Lung (tissue), 12 donors: ENCODE data around the gene UBE2E1. TPM values are rescaled to one million over a fixed set of nuclear protein-coding genes. Genes with fewer than 3 reads are reported as not detected.
A peak's percentile ranks its signal among the peaks of the same experiment; 100 is the strongest.

Source experiments
- ATAC-seq: fragments of 200-7000 bp; cut with Tn5 transposase; one replicate; pipeline ENCODE4 v1.9.1; 2020; ENCODE audit warnings: moderate number of reproducible peaks; ENCODE audit not compliant: insufficient read depth, low FRiP score
- DNase-seq, 3 donors: peaks; one replicate each; pipeline ENCODE4 v3.0.0-alpha.2; 2013 to 2017
- H3K27ac ChIP-seq, 2 donors: one replicate each; pipeline ENCODE4 v1.5.1; 2013; ENCODE audit warnings: mild to moderate bottlenecking in 2 of 2, moderate library complexity in 2 of 2, control low read depth in 1 of 2, inconsistent platforms in 1 of 2, low read depth in 1 of 2, low read length in 1 of 2
- H3K27me3 ChIP-seq, 3 donors: one replicate each; pipeline ENCODE4 v1.5.1; 2013; ENCODE audit warnings: low read length in 2 of 3; ENCODE audit not compliant: control insufficient read depth in 3 of 3, insufficient read depth in 3 of 3
- H3K36me3 ChIP-seq, 4 donors: one replicate each; pipeline ENCODE4 v1.5.1; 2013; ENCODE audit warnings: low read length in 4 of 4, mild to moderate bottlenecking in 1 of 4, moderate library complexity in 1 of 4; ENCODE audit not compliant: control insufficient read depth in 4 of 4, insufficient read depth in 4 of 4
- H3K4me1 ChIP-seq, 5 donors: one replicate each; pipeline ENCODE4 v1.5.1; 2013; ENCODE audit warnings: low read length in 5 of 5, mild to moderate bottlenecking in 2 of 5, moderate library complexity in 1 of 5; ENCODE audit not compliant: control insufficient read depth in 5 of 5, insufficient read depth in 5 of 5
- H3K4me3 ChIP-seq: one replicate; pipeline ENCODE4 v1.5.1; 2013; ENCODE audit warnings: mild to moderate bottlenecking, control low read depth, moderate library complexity
- H3K9ac ChIP-seq, 2 donors: one replicate each; pipeline ENCODE4 v1.5.1; 2013; ENCODE audit warnings: low read length in 2 of 2, control low read depth in 1 of 2; ENCODE audit not compliant: insufficient read depth in 1 of 2
- H3K9me3 ChIP-seq, 4 donors: one replicate each; pipeline ENCODE4 v1.5.1; 2013; ENCODE audit warnings: low read length in 3 of 4, mild to moderate bottlenecking in 1 of 4, moderate library complexity in 1 of 4; ENCODE audit not compliant: control insufficient read depth in 4 of 4, insufficient read depth in 3 of 4
- CTCF ChIP-seq: IDR thresholded peaks from 2 replicates; pipeline ENCODE4 v1.5.1; 2012; ENCODE audit warnings: mild to moderate bottlenecking; ENCODE audit errors: control extremely low read depth, extremely low read depth
- WGBS, 2 donors: extraction: QIAGEN DNeasy Blood & Tissue Kit; methylation state at CpG; one replicate each; pipeline ENCODE4 v1.1.7; 2013; 5-methylcytosine and 5-hydroxymethylcytosine counted together
- polyA plus RNA-seq, 2 donors: library from polyadenylated mRNA; stranded (reverse); fragments of 200-250 nt; gene quantifications; one replicate each; pipeline ENCODE4 v1.2.1, GENCODE V29; 2013
- total RNA-seq, 2 donors: library from RNA; depleted of rRNA in 1 of 2; stranded (reverse); fragments of >200 nt in 1 of 2; gene quantifications; one replicate each; pipeline ENCODE4 v1.2.1, GENCODE V29; 2014 to 2021
- donor health status: control.
- donor health status: control.
- donor health status: Bipolar disorder and iron deficiency.
- donor health status: healthy.
- donor health status: DM: yes; HTN: yes; CAD: no.

Gene UBE2E1
- total and polyA plus RNA-seq, 4 donors: 74.1 to 156 (median 87.6) TPM

GRCh38 chr3:23806534-23807423 lies 1.0 kb downstream of the UBE2E1 start:
- WGBS, 2 donors: 2% methylated on average over 49 to 71 of the region's 71 CpGs
- H3K27me3 ChIP-seq: no peaks in the 10 kb centered on the region
- peak overlapping the region; percentile 31 to 58 for H3K9ac ChIP-seq
- DNase-seq: peak; percentile 58 to 76 (median 75)
- H3K4me3 ChIP-seq: peak overlapping the region; percentile 75
- peaks cover 2 to 42% (median 16%) of the 10 kb centered on the region in 5 donors for H3K4me1 ChIP-seq
- TF ChIP-seq CTCF: no peak
- peak overlapping the region; percentile 70 to 90 for H3K27ac ChIP-seq
- peaks cover 0 to 6% (median 0%) of the 10 kb centered on the region in 4 donors for H3K36me3 ChIP-seq
- no peaks in the 10 kb centered on the region for H3K9me3 ChIP-seq
- ATAC-seq: peak; percentile 13

- peak overlapping the region; percentile 31 to 58 for H3K9ac ChIP-seq
- no peak for TF ChIP-seq CTCF
- peaks cover 2 to 49% (median 16%) of the 10 kb centered on the region in 5 donors for H3K4me1 ChIP-seq
- H3K9me3 ChIP-seq: no peaks in the 10 kb centered on the region
- H3K27ac ChIP-seq: peak overlapping the region; percentile 70 to 90
- ATAC-seq: no peak
- peak overlapping the region; percentile 75 for H3K4me3 ChIP-seq
- no peak for DNase-seq
- H3K36me3 ChIP-seq: peaks cover 0 to 8% (median 0%) of the 10 kb centered on the region in 4 donors
- H3K27me3 ChIP-seq: no peaks in the 10 kb centered on the region
- 33 to 34% methylated on average over 5 of the region's 5 CpGs for WGBS, 2 donors
These were observed 1.8 kb downstream of the UBE2E1 start for GRCh38 chr3:23807424-23808015.

GRCh38 chr3:23808525-23808924 lies 2.8 kb downstream of the UBE2E1 start:
- H3K9me3 ChIP-seq: no peaks in the 10 kb centered on the region
- no peak for DNase-seq
- peaks cover 0 to 8% (median 0%) of the 10 kb centered on the region in 4 donors for H3K36me3 ChIP-seq
- H3K27ac ChIP-seq: peak overlapping the region in 1 of 2 donors; percentile 1
- no peak for TF ChIP-seq CTCF
- H3K4me1 ChIP-seq: peaks cover 2 to 51% (median 18%) of the 10 kb centered on the region in 5 donors
- H3K27me3 ChIP-seq: no peaks in the 10 kb centered on the region
- no peak overlapping the region for H3K4me3 ChIP-seq
- 46 to 54% methylated on average over 5 of the region's 5 CpGs for WGBS, 2 donors
- no peak overlapping the region for H3K9ac ChIP-seq
- ATAC-seq: no peak
